Stomach (tissue), 4 donors: ENCODE measurements around the gene MLXIP.

Experiments used
- EP300 ChIP-seq: sonication (generic); formaldehyde crosslinking; IDR thresholded peaks from one replicate; pipeline ENCODE4 v1.6.1; 2017; ENCODE audit warnings: antibody characterized with exemption
- TF ChIP-seq, protein P1 (sequence below), 7 experiments: fragments of 450-650 bp in 4 of 7; fragments of 200-600 bp in 3 of 7; sonication (generic) in 3 of 7; IDR thresholded peaks; one replicate each; pipeline ENCODE4 v1.5.1; 2016 to 2019; ENCODE audit warnings: antibody characterized with exemption in 7 of 7, control low read depth in 2 of 7, mild to moderate bottlenecking in 1 of 7

DNA sequence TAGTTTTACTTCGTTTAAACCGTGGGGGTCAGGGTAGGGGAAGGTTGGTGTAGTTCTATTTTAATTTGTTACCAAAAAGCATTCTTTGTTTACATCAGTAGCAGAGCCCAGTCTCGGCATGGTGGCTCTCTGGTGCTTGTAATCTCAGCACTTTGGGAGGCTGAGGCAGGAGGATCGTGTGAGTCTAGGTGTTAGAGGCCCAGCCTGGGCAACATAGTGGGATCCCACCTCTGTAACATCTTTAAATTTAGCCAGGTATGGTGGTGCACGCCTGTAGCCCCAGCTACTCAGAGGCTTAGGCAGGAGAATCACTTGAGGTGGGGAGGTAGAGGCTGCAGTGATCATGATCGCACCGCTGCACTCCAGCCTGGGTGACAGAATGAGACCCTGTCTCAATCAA lies 106.5 kb downstream of the MLXIP start:
- TF ChIP-seq, protein P1, sequence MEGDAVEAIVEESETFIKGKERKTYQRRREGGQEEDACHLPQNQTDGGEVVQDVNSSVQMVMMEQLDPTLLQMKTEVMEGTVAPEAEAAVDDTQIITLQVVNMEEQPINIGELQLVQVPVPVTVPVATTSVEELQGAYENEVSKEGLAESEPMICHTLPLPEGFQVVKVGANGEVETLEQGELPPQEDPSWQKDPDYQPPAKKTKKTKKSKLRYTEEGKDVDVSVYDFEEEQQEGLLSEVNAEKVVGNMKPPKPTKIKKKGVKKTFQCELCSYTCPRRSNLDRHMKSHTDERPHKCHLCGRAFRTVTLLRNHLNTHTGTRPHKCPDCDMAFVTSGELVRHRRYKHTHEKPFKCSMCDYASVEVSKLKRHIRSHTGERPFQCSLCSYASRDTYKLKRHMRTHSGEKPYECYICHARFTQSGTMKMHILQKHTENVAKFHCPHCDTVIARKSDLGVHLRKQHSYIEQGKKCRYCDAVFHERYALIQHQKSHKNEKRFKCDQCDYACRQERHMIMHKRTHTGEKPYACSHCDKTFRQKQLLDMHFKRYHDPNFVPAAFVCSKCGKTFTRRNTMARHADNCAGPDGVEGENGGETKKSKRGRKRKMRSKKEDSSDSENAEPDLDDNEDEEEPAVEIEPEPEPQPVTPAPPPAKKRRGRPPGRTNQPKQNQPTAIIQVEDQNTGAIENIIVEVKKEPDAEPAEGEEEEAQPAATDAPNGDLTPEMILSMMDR (IDR thresholded peaks at IDR 0.05): no peak
- no peak for TF ChIP-seq EP300
